Right hindlimb (tissue), 1 donor: ENCODE results near the gene CDC42BPB.
A peak's percentile ranks its signal among the peaks of the same experiment; 100 is the strongest.

ENCODE experiments used
- DNase-seq: peaks from one replicate; pipeline ENCODE4 v3.0.0-alpha.2; 2018

Gene CDC42BPB

GRCh38 chr14:103095210-103095778 lies 37.9 kb upstream of the CDC42BPB start:
- no peak for DNase-seq

GRCh38 chr14:103094406-103095209 lies 37.3 kb upstream of the CDC42BPB start, which contains the start of gene EXOC3L4:
TSS of gene EXOC3L4 (plus strand) at chr14:103094725. CDS start at chr14:103100220, 5,495 bp downstream.
- no peak for DNase-seq

GRCh38 chr14:103093856-103094405 lies 36.6 kb upstream of the CDC42BPB start:
- DNase-seq = no peak

- DNase-seq = no peak
Measured at GRCh38 chr14:103091883-103092222, 34.5 kb upstream of the CDC42BPB start.

GRCh38 chr14:103091041-103091882 lies 33.9 kb upstream of the CDC42BPB start:
- no peak for DNase-seq

- DNase-seq = no peak
Measured at GRCh38 chr14:103090481-103091020, 33.2 kb upstream of the CDC42BPB start.

- no peak for DNase-seq
Measured at GRCh38 chr14:103089386-103090335, 32.3 kb upstream of the CDC42BPB start.

GRCh38 chr14:103088921-103089320 lies 31.6 kb upstream of the CDC42BPB start:
- no peak for DNase-seq

GRCh38 chr14:103087343-103087835 lies 30.0 kb upstream of the CDC42BPB start:
- peak; percentile 15 for DNase-seq

- peak; percentile 17 for DNase-seq
Measured at GRCh38 chr14:103086771-103087342, 29.5 kb upstream of the CDC42BPB start.

GRCh38 chr14:103085106-103086091 lies 28.1 kb upstream of the CDC42BPB start:
- DNase-seq = peak; percentile 19

- peak; percentile 35 for DNase-seq
Measured at GRCh38 chr14:103084021-103084919, 26.9 kb upstream of the CDC42BPB start, which contains the start of gene LBHD2. TSS of gene LBHD2 (plus strand) at chr14:103084210. CDS start at chr14:103086013, 1,803 bp downstream.

- no peak for DNase-seq
Measured at GRCh38 chr14:103081951-103082350, 24.6 kb upstream of the CDC42BPB start.

- DNase-seq = peak; percentile 12
Measured at GRCh38 chr14:103078860-103079587, 21.7 kb upstream of the CDC42BPB start.

- DNase-seq = peak; percentile 72
Measured at GRCh38 chr14:103078420-103078749, 21.0 kb upstream of the CDC42BPB start.

GRCh38 chr14:103074729-103075367 lies 17.5 kb upstream of the CDC42BPB start:
- peak; percentile 71 for DNase-seq
